Gastrocnemius medialis (tissue), 4 donors: ENCODE measurements around the gene GCDH.

ENCODE experiments used
- POLR2A ChIP-seq, 2 donors: fragments of 450-650 bp; IDR thresholded peaks; one replicate each; pipeline ENCODE4 v1.6.1; 2017; ENCODE audit warnings: antibody characterized with exemption in 2 of 2, mild to moderate bottlenecking in 2 of 2, moderate library complexity in 2 of 2
- TF ChIP-seq, protein P1 (sequence below), 5 experiments: fragments of 450-650 bp in 3 of 5; fragments of 200-600 bp in 2 of 5; sonication (generic) in 2 of 5; IDR thresholded peaks in 4 of 5; conservative IDR thresholded peaks in 1 of 5; 1 replicate in 4 of 5; 2 replicates in 1 of 5; pipeline ENCODE4 v1.5.1; 2016 to 2019; ENCODE audit warnings: antibody characterized with exemption in 5 of 5, mild to moderate bottlenecking in 3 of 5, moderate library complexity in 3 of 5

DNA sequence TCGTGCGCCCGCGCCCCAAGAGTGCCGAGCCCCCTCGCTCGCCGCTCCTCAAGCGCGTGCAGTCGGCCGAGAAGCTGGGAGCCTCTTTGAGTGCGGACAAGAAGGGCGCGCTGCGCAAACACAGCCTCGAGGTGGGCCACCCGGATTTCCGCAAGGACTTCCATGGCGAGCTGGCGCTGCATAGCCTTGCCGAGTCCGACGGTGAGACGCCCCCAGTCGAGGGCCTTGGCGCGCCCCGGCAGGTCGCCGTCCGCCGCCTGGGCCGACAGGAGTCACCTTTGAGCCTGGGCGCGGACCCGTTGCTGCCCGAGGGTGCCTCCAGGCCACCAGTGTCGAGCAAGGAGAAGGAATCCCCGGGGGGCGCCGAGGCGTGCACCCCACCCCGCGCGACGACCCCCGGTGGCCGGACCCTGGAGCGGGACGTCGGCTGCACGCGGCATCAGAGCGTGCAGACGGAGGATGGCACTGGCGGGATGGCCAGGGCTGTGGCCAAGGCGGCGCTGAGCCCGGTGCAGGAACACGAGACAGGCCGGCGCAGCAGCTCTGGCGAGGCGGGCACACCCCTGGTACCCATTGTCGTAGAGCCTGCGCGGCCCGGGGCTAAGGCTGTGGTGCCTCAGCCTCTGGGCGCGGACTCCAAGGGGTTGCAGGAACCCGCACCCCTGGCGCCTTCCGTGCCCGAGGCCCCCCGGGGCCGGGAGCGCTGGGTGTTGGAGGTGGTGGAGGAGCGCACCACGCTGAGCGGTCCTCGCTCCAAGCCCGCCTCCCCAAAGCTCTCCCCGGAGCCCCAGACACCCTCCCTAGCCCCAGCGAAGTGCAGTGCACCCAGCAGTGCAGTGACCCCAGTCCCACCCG, 16.8 kb upstream of the GCDH start:
- TF ChIP-seq, protein P1, sequence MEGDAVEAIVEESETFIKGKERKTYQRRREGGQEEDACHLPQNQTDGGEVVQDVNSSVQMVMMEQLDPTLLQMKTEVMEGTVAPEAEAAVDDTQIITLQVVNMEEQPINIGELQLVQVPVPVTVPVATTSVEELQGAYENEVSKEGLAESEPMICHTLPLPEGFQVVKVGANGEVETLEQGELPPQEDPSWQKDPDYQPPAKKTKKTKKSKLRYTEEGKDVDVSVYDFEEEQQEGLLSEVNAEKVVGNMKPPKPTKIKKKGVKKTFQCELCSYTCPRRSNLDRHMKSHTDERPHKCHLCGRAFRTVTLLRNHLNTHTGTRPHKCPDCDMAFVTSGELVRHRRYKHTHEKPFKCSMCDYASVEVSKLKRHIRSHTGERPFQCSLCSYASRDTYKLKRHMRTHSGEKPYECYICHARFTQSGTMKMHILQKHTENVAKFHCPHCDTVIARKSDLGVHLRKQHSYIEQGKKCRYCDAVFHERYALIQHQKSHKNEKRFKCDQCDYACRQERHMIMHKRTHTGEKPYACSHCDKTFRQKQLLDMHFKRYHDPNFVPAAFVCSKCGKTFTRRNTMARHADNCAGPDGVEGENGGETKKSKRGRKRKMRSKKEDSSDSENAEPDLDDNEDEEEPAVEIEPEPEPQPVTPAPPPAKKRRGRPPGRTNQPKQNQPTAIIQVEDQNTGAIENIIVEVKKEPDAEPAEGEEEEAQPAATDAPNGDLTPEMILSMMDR (IDR thresholded peaks at IDR 0.05 in 4 of 5, conservative IDR thresholded peaks at IDR 0.05 in 1 of 5), result no peak
- TF ChIP-seq POLR2A (IDR thresholded peaks at IDR 0.05), result no peak
